ENCODE measurements around the gene TENT4B. TPM values are rescaled to one million over a fixed set of nuclear protein-coding genes. Genes with fewer than 3 reads are reported as not detected.
A peak's percentile ranks its signal among the peaks of the same experiment; 100 is the strongest.

Gene TENT4B
- total RNA-seq, 4 donors from 2014 or later, result 10.7 to 15.6 (median 13.2) TPM

- TF ChIP-seq CTCF (IDR thresholded peaks at IDR 0.05), result no peak
- ATAC-seq (ENCODE audit: low FRiP score), result peak; percentile 53
- DNase-seq (ENCODE audit: low spot score), result no peak
These were observed 113.4 kb downstream of the TENT4B start, which contains the start of gene ADCY7 for GRCh38 chr16:50266337-50267091. TSS of gene ADCY7 (plus strand) at chr16:50266551. CDS start at chr16:50288180, 21,629 bp downstream.

GRCh38 chr16:50267151-50267631, 114.1 kb downstream of the TENT4B start:
- TF ChIP-seq CTCF (IDR thresholded peaks at IDR 0.05), result no peak
- no peak for ATAC-seq (ENCODE audit: low FRiP score)
- DNase-seq (ENCODE audit: low spot score), result no peak

- ATAC-seq (ENCODE audit: low FRiP score) (no peak), DNase-seq (ENCODE audit: low spot score) (no peak)
These were observed 114.5 kb downstream of the TENT4B start for GRCh38 chr16:50267651-50268050.

GRCh38 chr16:50268352-50268751, 115.2 kb downstream of the TENT4B start:
- no peak for DNase-seq (ENCODE audit: low spot score)
- no peak for ATAC-seq (ENCODE audit: low FRiP score)
- no peak for TF ChIP-seq CTCF (IDR thresholded peaks at IDR 0.05)

More at GRCh38 chr16:50267651-50268050, 114.5 kb downstream of the TENT4B start:
- TF ChIP-seq CTCF (IDR thresholded peaks at IDR 0.05), result no peak

GRCh38 chr16:50269061-50269705, 116.1 kb downstream of the TENT4B start:
- ATAC-seq (ENCODE audit: low FRiP score) (no peak), DNase-seq (ENCODE audit: low spot score) (no peak)
- no peak for TF ChIP-seq CTCF (IDR thresholded peaks at IDR 0.05)

GRCh38 chr16:50269769-50270509, 116.8 kb downstream of the TENT4B start:
- no peak for TF ChIP-seq CTCF (IDR thresholded peaks at IDR 0.05)
- DNase-seq (ENCODE audit: low spot score), result no peak
- ATAC-seq (ENCODE audit: low FRiP score), result no peak

Measured in omental fat pad (tissue), 4 donors.